HG03066 (cell line): Measurements from ENCODE around the gene HRK.
"Not testable (repeated sequence)": the region's sequence is repeated elsewhere in the genome, so short reads cannot be mapped to it uniquely, and the experiment has no call there.

Experiments used
- ATAC-seq: cut with Tn5 transposase; IDR thresholded peaks from one replicate; pipeline ENCODE4 v1.9.1; 2021; ENCODE audit warnings: low read depth; ENCODE audit not compliant: unreplicated experiment

HRK gene

GRCh38 chr12:116827432-116827831 is 53.8 kb downstream of the HRK start:
- no peak for ATAC-seq

DNA sequence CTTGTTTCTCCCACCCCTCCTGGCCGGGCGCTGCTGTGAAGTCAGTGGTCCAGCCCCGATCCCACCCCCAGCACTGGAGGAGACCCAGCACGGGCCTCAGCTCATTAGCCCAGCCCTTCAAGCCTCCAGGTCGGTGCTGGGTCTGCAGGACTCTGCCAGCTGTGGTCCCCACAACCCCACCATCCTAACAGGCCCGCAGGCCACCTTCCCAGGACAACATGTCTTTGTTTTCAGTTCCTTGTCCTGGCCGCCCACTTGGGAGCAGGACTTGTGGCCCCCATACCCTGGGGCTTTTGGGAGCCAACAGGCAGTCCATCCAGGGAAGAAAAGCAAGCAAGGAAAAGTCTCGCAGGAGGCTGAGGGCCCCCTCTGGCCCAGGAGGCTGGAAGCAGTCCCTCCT is 60.0 kb downstream of the HRK start:
- no peak for ATAC-seq

GRCh38 chr12:116820064-116820656 is 61.1 kb downstream of the HRK start:
- ATAC-seq, result no peak

DNA sequence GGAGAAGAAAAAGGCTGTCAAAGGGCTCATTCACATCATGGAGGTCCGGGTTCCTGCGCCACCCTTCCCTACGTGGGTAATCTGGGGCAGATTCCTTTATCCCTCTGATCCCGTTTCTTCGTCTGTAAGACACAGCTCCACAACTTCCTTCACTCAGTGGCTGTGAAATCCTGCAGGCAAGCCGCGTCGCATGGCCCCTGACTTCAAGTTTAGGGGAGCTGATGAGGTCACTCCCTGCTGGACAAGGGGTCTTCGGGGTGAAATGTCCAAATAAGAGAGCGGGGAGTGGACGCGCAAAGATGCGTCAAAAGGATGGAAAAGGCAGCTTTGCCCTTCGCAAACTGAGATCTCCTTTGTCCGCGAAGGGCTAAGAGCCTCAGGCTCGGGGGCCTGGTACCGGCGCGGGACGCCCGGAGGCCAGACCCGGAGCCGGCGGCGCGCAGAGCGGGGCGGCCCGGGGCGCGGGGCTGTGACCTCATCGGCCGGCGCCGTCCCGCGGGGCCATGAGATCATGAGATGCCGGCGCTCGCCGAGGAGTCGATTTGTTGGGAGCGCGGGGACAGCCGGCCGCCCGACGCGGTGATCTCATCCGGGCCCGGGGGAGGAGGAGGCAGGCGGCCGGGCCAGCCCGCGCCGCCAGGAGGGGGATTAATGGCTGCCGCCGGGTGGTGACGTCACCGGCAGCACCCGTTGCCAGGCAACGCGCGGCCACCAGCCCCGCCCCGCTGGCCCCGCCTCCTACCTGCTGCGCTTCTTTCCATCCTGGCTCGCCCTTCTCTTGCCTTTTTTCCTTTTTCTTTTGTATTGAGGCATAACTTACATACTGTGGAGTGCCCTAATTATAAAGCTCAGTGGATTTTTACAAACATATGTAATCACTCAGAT is 62.1 kb downstream of the HRK start:
- ATAC-seq, result peak; percentile 81

GRCh38 chr12:116818341-116818856 is 62.8 kb downstream of the HRK start:
- peak; percentile 4 for ATAC-seq

DNA sequence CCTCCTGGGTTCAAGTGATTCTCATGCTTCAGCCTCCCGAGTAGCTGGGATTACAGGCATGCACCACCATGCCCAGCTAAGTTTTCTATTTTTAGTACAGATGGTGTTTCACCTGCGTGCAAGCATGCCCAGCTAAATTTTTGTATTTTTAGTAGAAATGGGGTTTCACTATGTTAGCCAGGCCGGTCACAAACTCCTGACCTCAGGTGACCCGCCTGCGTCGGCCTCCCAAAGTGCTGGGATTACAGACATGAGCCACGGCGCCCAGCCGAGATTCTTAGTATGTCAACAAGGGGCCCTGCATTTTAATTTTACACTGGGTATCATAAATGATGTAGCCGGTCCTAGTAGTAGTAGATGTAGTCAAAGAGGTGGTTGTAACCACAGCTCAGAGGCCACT is 66.5 kb downstream of the HRK start:
- ATAC-seq, result not testable (repeated sequence)

DNA sequence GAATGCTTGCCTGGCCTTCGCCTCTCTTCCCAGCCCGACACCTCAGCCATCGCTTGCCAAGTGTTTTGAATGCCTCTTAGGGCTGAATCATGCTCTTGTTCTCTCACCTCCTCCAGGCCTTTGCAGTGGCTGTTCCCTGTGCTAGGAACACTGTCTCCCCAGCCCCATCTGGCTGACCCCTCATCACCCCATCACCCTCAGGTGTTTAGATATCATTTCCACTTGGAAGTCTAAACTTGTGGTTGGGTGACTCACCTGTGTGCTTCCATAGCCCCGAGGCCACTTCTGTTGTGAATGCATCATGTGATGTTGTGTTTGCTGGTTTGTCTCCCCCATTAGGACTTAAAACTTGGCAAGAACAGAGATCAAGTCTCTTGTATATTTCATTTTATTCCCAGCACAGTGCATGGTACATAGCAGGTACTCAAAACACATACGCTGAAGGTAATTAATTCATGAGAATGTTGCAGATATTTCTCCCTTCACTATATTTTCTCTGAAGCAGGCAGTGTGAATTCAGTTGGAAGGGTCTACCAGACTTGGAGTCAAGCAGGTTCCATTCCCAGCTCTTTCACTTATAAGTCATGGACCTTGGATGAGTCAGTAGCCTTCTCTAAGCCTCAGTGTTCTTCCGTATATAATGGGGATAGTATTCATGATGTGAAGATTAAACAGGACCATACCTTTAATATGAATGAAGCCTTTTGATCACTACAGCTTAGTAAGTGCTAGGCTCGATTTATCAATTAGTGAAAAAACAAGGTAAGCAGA is 67.8 kb downstream of the HRK start:
- ATAC-seq, result no peak

DNA sequence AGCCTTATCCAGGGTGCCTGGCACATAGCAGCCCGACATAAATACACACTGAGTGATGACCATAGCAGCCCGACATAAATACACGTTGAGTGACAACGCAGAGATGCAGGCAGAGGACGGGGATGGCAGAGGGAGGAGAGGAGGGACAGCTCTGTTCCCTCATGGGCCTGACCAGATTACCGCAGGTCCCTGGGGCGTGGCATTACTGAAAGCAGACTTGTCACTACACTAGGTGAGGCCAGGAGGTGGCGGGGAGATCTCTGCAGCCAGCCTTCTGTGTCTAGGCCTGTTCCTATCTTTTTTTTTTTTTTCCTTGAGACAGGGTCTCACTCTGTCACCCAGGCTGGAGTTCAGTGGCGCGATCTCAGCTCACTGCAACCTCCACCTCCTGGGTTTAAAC is 69.0 kb downstream of the HRK start:
- no peak for ATAC-seq

- ATAC-seq, result no peak
Observed at GRCh38 chr12:116808113-116809105, 72.8 kb downstream of the HRK start.

DNA sequence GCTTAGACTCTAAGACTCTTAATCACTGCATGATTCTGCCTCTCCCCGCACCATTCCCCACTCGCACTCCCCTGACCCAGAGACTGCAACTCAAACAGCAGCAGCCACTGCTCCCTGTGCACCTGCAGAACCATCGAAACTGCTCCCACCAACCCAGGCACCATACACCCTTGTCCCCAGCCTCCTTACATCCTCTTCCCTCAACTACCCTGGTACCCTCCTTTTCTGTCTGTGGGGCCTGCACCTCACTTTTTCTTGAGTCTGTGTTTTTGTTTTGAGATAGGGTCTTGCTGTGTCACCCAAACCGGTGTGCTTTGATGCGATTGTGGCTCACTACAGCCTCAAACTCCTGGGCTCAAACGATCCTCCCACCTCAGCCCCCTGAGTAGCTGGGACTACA is 73.7 kb downstream of the HRK start:
- ATAC-seq, result no peak

DNA sequence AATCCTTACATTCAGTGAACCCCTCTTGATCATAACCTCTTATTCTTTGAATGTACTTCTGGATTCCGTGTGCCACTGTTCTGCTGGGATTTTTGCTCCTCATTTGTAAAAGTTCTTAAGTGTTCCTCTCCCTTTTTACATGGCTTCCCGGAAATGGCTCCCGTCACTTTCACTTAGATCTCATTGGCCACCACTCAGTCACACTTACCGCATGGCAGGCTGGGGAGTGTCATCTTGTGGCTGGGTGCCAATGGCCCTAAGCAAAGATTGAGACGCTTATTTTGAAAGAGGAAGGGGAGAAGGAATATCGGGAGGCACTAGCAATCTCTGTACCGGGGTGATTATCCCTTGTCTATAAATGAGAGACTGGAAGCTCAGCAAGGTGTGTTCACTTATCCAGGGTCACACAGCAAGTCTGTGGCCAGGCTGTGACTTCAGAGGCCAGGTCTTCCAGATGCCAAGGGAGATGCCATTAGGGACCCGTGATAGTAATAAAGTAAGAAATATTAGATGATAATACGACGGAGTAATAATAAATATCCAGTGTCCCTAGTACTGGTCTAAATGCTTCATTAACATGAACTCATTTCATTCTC is 74.3 kb downstream of the HRK start:
- ATAC-seq, result no peak
